Measurements from ENCODE around the gene STON2.
A peak's percentile ranks its signal among the peaks of the same experiment; 100 is the strongest.

The STON2 gene

GRCh38 chr14:81400202-81400678, at the start of gene STON2:
STON2 (minus strand) TSS chr14:81400324; CDS start chr14:81398382, 1,942 bp downstream.
- peak in 1 of 2 experiments; percentile 55 for DNase-seq (ENCODE audit: low read depth in 1 of 2, low spot score in 1 of 2)
- TF ChIP-seq JUND (IDR thresholded peaks at IDR 0.05; ENCODE audit: low read depth), result no peak
- in situ Hi-C loops (cut with HindIII; ENCODE audit: low pct_unique_long_range_greater_than_20kb, low sequenced_read_pairs), result no loop called here

- TF ChIP-seq JUND (IDR thresholded peaks at IDR 0.05; ENCODE audit: low read depth), result no peak
- in situ Hi-C loops (cut with HindIII; ENCODE audit: low pct_unique_long_range_greater_than_20kb, low sequenced_read_pairs), result no loop called here
- DNase-seq (ENCODE audit: low read depth in 1 of 2, low spot score in 1 of 2), result no peak
Observed at GRCh38 chr14:81449576-81449975, 49.5 kb upstream of the STON2 start.

- in situ Hi-C loops (cut with HindIII; ENCODE audit: low pct_unique_long_range_greater_than_20kb, low sequenced_read_pairs), result no loop called here
- DNase-seq (ENCODE audit: low read depth in 1 of 2, low spot score in 1 of 2), result no peak
- TF ChIP-seq JUND (IDR thresholded peaks at IDR 0.05; ENCODE audit: low read depth), result no peak
Observed at GRCh38 chr14:81449114-81449513, 49.0 kb upstream of the STON2 start.

- no peak for TF ChIP-seq JUND (IDR thresholded peaks at IDR 0.05; ENCODE audit: low read depth)
- no peak for DNase-seq (ENCODE audit: low read depth in 1 of 2, low spot score in 1 of 2)
- in situ Hi-C loops (cut with HindIII; ENCODE audit: low pct_unique_long_range_greater_than_20kb, low sequenced_read_pairs), result no loop called here
Observed at GRCh38 chr14:81447021-81447764, 47.1 kb upstream of the STON2 start.

- no peak for DNase-seq (ENCODE audit: low read depth in 1 of 2, low spot score in 1 of 2)
- in situ Hi-C loops (cut with HindIII; ENCODE audit: low pct_unique_long_range_greater_than_20kb, low sequenced_read_pairs), result no loop called here
- no peak for TF ChIP-seq JUND (IDR thresholded peaks at IDR 0.05; ENCODE audit: low read depth)
Observed at GRCh38 chr14:81446279-81447007, 46.3 kb upstream of the STON2 start.

GRCh38 chr14:81441626-81442134, 41.6 kb upstream of the STON2 start:
- in situ Hi-C loops (cut with HindIII; ENCODE audit: low pct_unique_long_range_greater_than_20kb, low sequenced_read_pairs), result no loop called here
- no peak for DNase-seq (ENCODE audit: low read depth in 1 of 2, low spot score in 1 of 2)
- TF ChIP-seq JUND (IDR thresholded peaks at IDR 0.05; ENCODE audit: low read depth), result no peak

GRCh38 chr14:81440041-81440440, 39.9 kb upstream of the STON2 start:
- no peak for DNase-seq (ENCODE audit: low read depth in 1 of 2, low spot score in 1 of 2)
- in situ Hi-C loops (cut with HindIII; ENCODE audit: low pct_unique_long_range_greater_than_20kb, low sequenced_read_pairs), result no loop called here
- no peak for TF ChIP-seq JUND (IDR thresholded peaks at IDR 0.05; ENCODE audit: low read depth)

GRCh38 chr14:81437244-81437643, 37.1 kb upstream of the STON2 start:
- in situ Hi-C loops (cut with HindIII; ENCODE audit: low pct_unique_long_range_greater_than_20kb, low sequenced_read_pairs), result no loop called here
- no peak for TF ChIP-seq JUND (IDR thresholded peaks at IDR 0.05; ENCODE audit: low read depth)
- no peak for DNase-seq (ENCODE audit: low read depth in 1 of 2, low spot score in 1 of 2)

- TF ChIP-seq JUND (IDR thresholded peaks at IDR 0.05; ENCODE audit: low read depth), result no peak
- peak; percentile 86 to 97 for DNase-seq (ENCODE audit: low read depth in 1 of 2, low spot score in 1 of 2)
- in situ Hi-C loops (cut with HindIII; ENCODE audit: low pct_unique_long_range_greater_than_20kb, low sequenced_read_pairs), result no loop called here
Observed at GRCh38 chr14:81436296-81437138, 36.4 kb upstream of the STON2 start.

GRCh38 chr14:81435391-81436295, 35.5 kb upstream of the STON2 start:
- TF ChIP-seq JUND (IDR thresholded peaks at IDR 0.05; ENCODE audit: low read depth), result no peak
- in situ Hi-C loops (cut with HindIII; ENCODE audit: low pct_unique_long_range_greater_than_20kb, low sequenced_read_pairs), result no loop called here
- peak; percentile 37 to 48 for DNase-seq (ENCODE audit: low read depth in 1 of 2, low spot score in 1 of 2)

- in situ Hi-C loops (cut with HindIII; ENCODE audit: low pct_unique_long_range_greater_than_20kb, low sequenced_read_pairs), result no loop called here
- no peak for DNase-seq (ENCODE audit: low read depth in 1 of 2, low spot score in 1 of 2)
- TF ChIP-seq JUND (IDR thresholded peaks at IDR 0.05; ENCODE audit: low read depth), result no peak
Observed at GRCh38 chr14:81435048-81435390, 34.9 kb upstream of the STON2 start.
